GM18867 (cell line): ENCODE results near the gene PSMA5.
"Not testable (repeated sequence)": the region's sequence is repeated elsewhere in the genome, so short reads cannot be mapped to it uniquely, and the experiment has no call there.

Experiments used
- ATAC-seq: cut with Tn5 transposase; IDR thresholded peaks from one replicate; pipeline ENCODE4 v1.9.1; 2021; ENCODE audit warnings: mild to moderate bottlenecking, moderate library complexity; ENCODE audit not compliant: unreplicated experiment

The PSMA5 gene

GRCh38 chr1:109393617-109394233 lies 32.5 kb downstream of the PSMA5 start:
- ATAC-seq = no peak

- no peak for ATAC-seq
Measured at GRCh38 chr1:109392788-109393616, 33.2 kb downstream of the PSMA5 start.

GRCh38 chr1:109392037-109392787 lies 34.0 kb downstream of the PSMA5 start:
- ATAC-seq = peak; percentile 23

GRCh38 chr1:109391626-109392025 lies 34.6 kb downstream of the PSMA5 start:
- peak; percentile 70 for ATAC-seq

- ATAC-seq = no peak
Measured at GRCh38 chr1:109391157-109391556, 35.1 kb downstream of the PSMA5 start.

- ATAC-seq = no peak
Measured at GRCh38 chr1:109389638-109390341, 36.5 kb downstream of the PSMA5 start.

GRCh38 chr1:109388884-109389637 lies 37.2 kb downstream of the PSMA5 start:
- ATAC-seq = no peak

GRCh38 chr1:109388208-109388711 lies 38.0 kb downstream of the PSMA5 start:
- ATAC-seq = no peak

- no peak for ATAC-seq
Measured at GRCh38 chr1:109386054-109386717, 40.1 kb downstream of the PSMA5 start.

GRCh38 chr1:109385417-109385816 lies 40.8 kb downstream of the PSMA5 start:
- ATAC-seq = no peak

GRCh38 chr1:109383854-109384253 lies 42.4 kb downstream of the PSMA5 start:
- no peak for ATAC-seq

- no peak for ATAC-seq
Measured at GRCh38 chr1:109383087-109383779, 43.0 kb downstream of the PSMA5 start.

- ATAC-seq = no peak
Measured at GRCh38 chr1:109381573-109381972, 44.7 kb downstream of the PSMA5 start.

- no peak for ATAC-seq
Measured at GRCh38 chr1:109379907-109380306, 46.3 kb downstream of the PSMA5 start.

GRCh38 chr1:109379422-109379821 lies 46.8 kb downstream of the PSMA5 start:
- ATAC-seq = no peak

- ATAC-seq = no peak
Measured at GRCh38 chr1:109377698-109378097, 48.5 kb downstream of the PSMA5 start.

- ATAC-seq = not testable (repeated sequence)
Measured at GRCh38 chr1:109373696-109374095, 52.6 kb downstream of the PSMA5 start.

- ATAC-seq = no peak
Measured at GRCh38 chr1:109373126-109373525, 53.1 kb downstream of the PSMA5 start.

- no peak for ATAC-seq
Measured at GRCh38 chr1:109372281-109372680, 54.0 kb downstream of the PSMA5 start.
